Activated CD4-positive, alpha-beta T cell treated with anti-CD3 and anti-CD28 coated beads, Interleukin-2, Interleukin-4, amounts not matched to agents 100 ng/mL and 50 ng/mL, durations not matched to agents 16 hours and 8 hours (primary cell): ENCODE results near the gene RASD1.
"Not testable (repeated sequence)": the region's sequence is repeated elsewhere in the genome, so short reads cannot be mapped to it uniquely, and the experiment has no call there.

Experiments
- DNase-seq: peaks from one replicate; pipeline ENCODE4 v3.0.0-alpha.2; 2020; ENCODE audit warnings: low spot score

The RASD1 gene

DNA sequence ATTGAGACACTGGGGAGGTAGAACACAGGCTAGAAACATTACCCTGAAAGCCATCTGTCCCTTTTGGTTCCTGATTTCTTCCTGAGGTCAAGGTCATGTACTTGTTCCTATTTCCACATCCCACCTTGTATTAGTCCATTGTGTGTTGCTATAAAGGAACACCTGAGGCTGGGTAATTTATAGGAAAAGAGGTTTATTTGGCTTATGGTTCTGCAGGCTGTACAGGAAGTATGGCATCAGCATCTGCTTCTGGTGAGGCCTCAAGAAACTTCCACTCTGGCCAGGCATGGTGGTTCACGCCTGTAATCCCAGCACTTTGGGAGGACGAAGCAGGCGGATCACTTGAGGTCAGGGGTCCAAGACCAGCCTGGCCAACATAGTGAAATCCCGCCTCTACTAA is 26.8 kb downstream of the RASD1 start:
- DNase-seq: no peak

- no peak for DNase-seq
Measured at GRCh38 chr17:17468217-17469010, 27.8 kb downstream of the RASD1 start.

DNA sequence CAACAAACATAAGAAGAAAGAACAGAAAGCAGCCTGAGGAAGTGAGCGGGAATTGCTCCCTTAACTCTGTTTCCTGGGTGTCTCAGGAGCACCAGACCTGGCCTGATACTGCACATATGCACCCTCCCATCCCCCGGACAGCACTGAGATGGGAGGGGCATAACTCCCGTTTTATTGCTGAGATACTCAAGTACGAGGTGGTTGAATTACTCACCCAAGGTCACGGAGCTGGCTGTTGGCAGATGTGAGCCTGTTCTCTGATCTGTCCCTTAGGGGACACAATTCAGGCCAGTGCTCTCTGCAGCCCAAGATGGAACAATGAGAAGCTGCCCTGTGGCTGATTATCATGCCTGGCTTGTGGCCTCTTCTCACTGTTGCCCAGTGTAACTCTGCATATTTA is 28.5 kb downstream of the RASD1 start:
- DNase-seq: no peak

DNA sequence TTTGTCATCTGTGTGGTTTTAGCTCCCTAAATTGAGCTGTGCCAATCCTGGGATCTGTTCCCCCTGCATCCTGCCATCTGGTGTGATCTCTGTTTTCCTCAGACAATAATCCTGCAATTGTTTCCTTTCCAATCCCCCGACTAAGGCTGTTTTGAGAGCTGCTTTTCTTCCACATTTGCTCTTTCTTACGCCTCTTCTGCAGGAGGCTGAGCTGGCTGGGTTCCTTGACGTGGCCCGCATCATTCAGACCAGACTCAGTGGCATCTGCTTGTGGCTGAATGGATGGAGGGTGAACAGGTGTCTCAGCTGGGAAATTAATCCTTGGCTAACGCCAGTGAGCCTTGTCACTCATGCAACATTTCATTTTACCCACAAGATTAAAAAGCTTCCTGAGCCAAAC is 29.2 kb downstream of the RASD1 start:
- no peak for DNase-seq

DNA sequence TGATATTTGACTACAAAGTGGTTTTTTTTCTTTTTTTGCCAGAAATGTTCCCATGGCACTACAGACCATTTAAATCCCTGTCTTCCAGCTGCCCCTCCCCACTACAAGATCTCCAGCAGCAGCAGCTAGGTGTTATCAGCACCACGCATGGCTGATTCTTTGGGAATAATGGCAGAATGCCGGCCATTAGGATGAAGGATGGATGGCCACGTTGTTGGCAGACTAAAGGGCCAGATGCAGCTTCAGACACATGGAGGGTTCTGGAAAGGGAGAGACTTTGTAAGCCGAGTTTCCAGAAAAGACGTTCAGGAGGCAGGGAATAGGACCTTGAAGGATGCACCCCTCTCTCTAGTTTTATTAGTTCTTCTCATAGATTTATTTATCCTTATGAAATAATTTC is 29.7 kb downstream of the RASD1 start:
- no peak for DNase-seq

GRCh38 chr17:17465878-17466277 is 30.3 kb downstream of the RASD1 start:
- DNase-seq: not testable (repeated sequence)

- no peak for DNase-seq
Measured at GRCh38 chr17:17463821-17464220, 32.4 kb downstream of the RASD1 start.

DNA sequence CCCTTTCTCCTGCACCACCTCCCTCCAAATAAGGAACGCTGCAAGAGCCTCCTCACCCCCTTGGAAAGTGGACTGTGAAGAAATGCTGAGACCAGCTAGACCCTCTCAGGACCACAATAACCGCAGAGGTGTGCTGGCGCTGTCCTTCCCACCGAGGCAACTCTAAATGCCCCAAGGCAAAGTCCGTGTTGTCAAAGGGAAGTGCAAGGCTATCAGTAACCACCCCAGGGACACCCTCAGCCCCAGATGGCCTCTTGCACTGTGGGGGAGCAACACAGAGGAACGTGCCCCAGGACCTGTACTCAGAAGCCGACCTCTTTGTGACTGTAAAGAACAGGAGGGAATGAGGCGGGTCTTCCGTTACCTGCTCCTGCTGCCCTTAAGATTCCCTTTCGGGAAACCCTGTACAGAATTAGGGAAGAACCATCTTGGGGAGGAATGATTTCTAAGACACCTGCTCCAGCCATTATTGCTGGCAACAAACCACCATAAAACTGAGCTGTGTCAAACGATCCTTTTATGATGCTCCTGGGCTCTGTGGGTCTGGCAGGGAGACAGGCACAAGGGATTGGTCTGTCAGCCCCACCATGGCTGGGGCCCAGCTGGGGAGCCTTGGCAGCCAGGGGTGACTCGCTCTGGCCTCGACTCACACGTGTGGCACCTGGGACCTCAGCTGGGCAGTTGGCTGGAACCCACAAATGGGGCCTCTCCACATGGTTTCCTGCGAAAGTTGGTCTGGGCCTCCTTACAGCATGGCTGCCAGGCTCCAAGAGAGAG is 34.0 kb downstream of the RASD1 start:
- DNase-seq: no peak

- no peak for DNase-seq
Measured at GRCh38 chr17:17460038-17460437, 36.2 kb downstream of the RASD1 start.

GRCh38 chr17:17457680-17458079 is 38.5 kb downstream of the RASD1 start:
- no peak for DNase-seq

DNA sequence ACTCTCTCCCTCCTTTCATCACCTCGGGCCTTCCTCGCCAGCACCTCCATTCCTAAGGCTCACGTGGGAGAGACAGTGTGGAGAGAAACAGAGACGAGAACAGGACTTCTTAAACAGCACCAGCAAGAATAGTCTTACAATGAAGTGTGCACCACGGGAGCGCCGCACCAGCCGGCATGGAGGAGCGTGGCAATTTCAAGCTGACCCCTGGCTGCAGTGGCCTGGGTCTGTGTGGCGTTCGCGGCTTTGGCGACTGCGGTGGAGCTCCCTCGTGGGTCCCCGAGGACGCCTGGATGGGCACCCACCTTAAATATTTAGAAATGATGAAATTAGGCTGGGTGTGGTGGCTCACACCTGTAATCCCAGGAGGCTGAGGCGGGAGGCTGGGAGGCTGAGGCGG is 39.9 kb downstream of the RASD1 start:
- no peak for DNase-seq

DNA sequence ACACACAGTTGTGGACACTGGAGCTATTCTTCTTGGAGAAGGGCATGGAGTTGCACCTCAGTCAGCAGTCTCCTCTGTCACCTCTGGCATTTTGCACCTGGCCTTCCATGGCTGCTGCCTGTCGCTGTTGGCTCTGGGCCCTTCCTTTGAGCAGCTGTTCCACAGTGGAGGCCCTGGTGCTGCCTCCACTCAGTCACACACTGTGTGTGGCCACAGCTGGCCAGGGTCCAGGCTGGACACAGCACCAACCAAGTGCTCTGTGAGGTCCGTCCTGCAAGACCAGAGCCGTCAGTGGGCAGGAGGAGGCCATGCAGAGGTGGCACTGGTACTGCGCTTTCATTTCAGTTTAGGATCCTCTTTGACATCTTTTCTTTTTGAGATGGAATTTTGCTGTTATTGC is 41.0 kb downstream of the RASD1 start:
- no peak for DNase-seq

DNA sequence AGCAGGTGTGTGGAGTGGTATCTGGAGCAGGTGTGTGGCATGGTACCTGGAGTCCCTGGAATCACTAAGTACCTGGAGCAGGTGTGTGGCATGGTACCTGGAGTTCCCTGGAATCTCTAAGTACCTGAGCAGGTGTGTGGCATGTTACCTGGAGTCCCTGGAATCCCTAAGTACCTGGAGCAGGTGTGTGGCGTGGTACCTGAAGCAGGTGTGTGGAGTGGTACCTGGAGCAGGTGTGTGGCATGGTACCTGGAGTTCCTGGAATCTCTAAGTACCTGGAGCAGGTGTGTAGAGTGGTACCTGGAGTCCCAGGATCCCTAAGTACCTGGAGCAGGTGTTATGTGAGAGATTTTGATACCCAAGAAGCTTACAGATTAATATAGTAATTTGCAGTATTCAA is 41.5 kb downstream of the RASD1 start:
- not testable (repeated sequence) for DNase-seq

GRCh38 chr17:17454276-17454675 is 41.9 kb downstream of the RASD1 start:
- no peak for DNase-seq

- no peak for DNase-seq
Measured at GRCh38 chr17:17453088-17453487, 43.1 kb downstream of the RASD1 start.

GRCh38 chr17:17448723-17449122 is 47.5 kb downstream of the RASD1 start:
- no peak for DNase-seq

GRCh38 chr17:17448076-17448475 is 48.1 kb downstream of the RASD1 start:
- DNase-seq: no peak

- DNase-seq: no peak
Measured at GRCh38 chr17:17447264-17447663, 48.9 kb downstream of the RASD1 start.

DNA sequence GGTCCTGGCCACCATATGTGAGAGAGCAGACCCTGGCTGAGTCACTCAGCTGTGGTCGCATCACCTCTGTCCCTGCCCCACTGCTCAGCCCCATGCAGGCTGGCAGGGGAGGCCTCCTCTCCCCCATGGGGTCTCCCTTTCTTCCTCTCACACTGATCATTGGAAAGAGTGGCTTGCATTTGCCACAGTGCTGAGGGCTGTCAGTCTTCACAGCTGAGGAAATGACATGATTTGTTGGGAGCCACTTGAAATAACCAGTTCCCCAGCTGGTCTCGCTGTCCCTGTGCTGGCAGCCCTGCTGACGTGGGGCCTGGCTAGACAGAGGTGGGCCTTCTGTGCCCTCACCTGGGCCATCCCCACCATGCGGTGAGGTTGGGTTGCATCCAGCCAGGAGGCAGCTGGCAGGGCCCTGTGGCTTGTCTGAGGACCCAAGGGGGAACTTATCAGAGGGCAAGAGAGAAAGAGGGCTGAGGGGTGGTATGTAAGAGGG is 49.5 kb downstream of the RASD1 start:
- DNase-seq: no peak

GRCh38 chr17:17445925-17446665 is 50.1 kb downstream of the RASD1 start:
- DNase-seq: no peak

GRCh38 chr17:17445296-17445924 is 50.8 kb downstream of the RASD1 start:
- DNase-seq: no peak
